Smooth muscle cell (in vitro differentiated cells): ENCODE data around the gene KIF1A. TPM values are rescaled to one million over a fixed set of nuclear protein-coding genes. Genes with fewer than 3 reads are reported as not detected.

Experiments used
- DNase-seq: peaks from one replicate; lab custom pipeline; 2025; ENCODE audit not compliant: unreplicated experiment; lab: John Stamatoyannopoulos, UW
- H2AFZ ChIP-seq: fragments of 200-600 bp; sonication (generic); 2 replicates; pipeline ENCODE4 v1.6.0; 2016; ENCODE audit warnings: antibody characterized with exemption, low read depth, mild to moderate bottlenecking
- H3F3A ChIP-seq: fragments of 200-600 bp; sonication (generic); 2 replicates; pipeline ENCODE4 v1.6.0; 2017; ENCODE audit warnings: antibody characterized with exemption, low read depth
- H3K27ac ChIP-seq: fragments of 200-600 bp; sonication (generic); 2 replicates; pipeline ENCODE4 v1.5.1; 2016; ENCODE audit warnings: low read depth, mild to moderate bottlenecking
- H3K27me3 ChIP-seq: fragments of 200-600 bp; sonication (generic); 2 replicates; pipeline ENCODE4 v1.6.1; 2016; ENCODE audit warnings: low read depth, mild to moderate bottlenecking
- H3K36me3 ChIP-seq: fragments of 200-600 bp; sonication (generic); 2 replicates; pipeline ENCODE4 v1.5.1; 2016; ENCODE audit warnings: low read depth
- H3K4me1 ChIP-seq: fragments of 200-600 bp; sonication (generic); 2 replicates; pipeline ENCODE4 v1.5.1; 2016; ENCODE audit warnings: low read depth
- H3K4me2 ChIP-seq: fragments of 200-600 bp; sonication (generic); 2 replicates; pipeline ENCODE4 v1.6.0; 2016; ENCODE audit warnings: mild to moderate bottlenecking
- H3K4me3 ChIP-seq: fragments of 200-600 bp; sonication (generic); 2 replicates; pipeline ENCODE4 v1.5.1; 2016; ENCODE audit warnings: mild to moderate bottlenecking
- H3K79me2 ChIP-seq: fragments of 200-600 bp; sonication (generic); 2 replicates; pipeline ENCODE4 v1.6.0; 2016; ENCODE audit warnings: low read depth, mild to moderate bottlenecking
- H3K9ac ChIP-seq: fragments of 200-600 bp; sonication (generic); 2 replicates; pipeline ENCODE4 v1.6.0; 2016; ENCODE audit warnings: low read depth
- H3K9me3 ChIP-seq: fragments of 200-600 bp; sonication (generic); replicated peaks from 2 replicates; pipeline ENCODE4 v1.5.1; 2016; ENCODE audit warnings: low read depth
- H4K20me1 ChIP-seq: fragments of 200-600 bp; sonication (generic); 2 replicates; pipeline ENCODE4 v1.6.0; 2016; ENCODE audit warnings: low read depth
- CTCF ChIP-seq: fragments of 200-600 bp; sonication (generic); IDR thresholded peaks from 2 replicates; pipeline ENCODE4 v1.5.1; 2017; ENCODE audit warnings: borderline replicate concordance, mild to moderate bottlenecking, antibody characterized with exemption; ENCODE audit not compliant: insufficient read depth, poor library complexity, severe bottlenecking
- WGBS: methylation state at CpG from one replicate; pipeline ENCODE4 v1.1.7; 2016; ENCODE audit warnings: low lambda C conversion rate; 5-methylcytosine and 5-hydroxymethylcytosine counted together
- polyA plus RNA-seq: library from polyadenylated mRNA; unstranded; fragments of >200 nt; fragmentation: Nextera tagmentation; extraction: Ambion mirVana; gene quantifications from 2 replicates; pipeline ENCODE4 v1.2.1, GENCODE V29; 2016
- total RNA-seq: library from RNA; depleted of rRNA; stranded (reverse); fragments of >200 nt; gene quantifications from 2 replicates; pipeline ENCODE4 v1.2.3, GENCODE V29; 2014

Gene KIF1A
- total and polyA plus RNA-seq, 2 experiments from 2014 or later = 4.6 to 8.4 TPM

GRCh38 chr2:240752209-240752608 lies 67.8 kb downstream of the KIF1A start:
- WGBS = 92% methylated on average over 10 of the region's 10 CpGs
- H3K36me3 ChIP-seq = no peaks in the 10 kb centered on the region
- no peaks in the 10 kb centered on the region for H3K9me3 ChIP-seq
- no peaks in the 10 kb centered on the region for H3F3A ChIP-seq
- no peaks in the 10 kb centered on the region for H4K20me1 ChIP-seq
- no peak overlapping the region for H2AFZ ChIP-seq
- no peaks in the 10 kb centered on the region for H3K79me2 ChIP-seq
- no peaks in the 10 kb centered on the region for H3K27me3 ChIP-seq
- no peak for DNase-seq
- no peak overlapping the region for H3K9ac ChIP-seq
- no peaks in the 10 kb centered on the region for H3K4me1 ChIP-seq
- TF ChIP-seq CTCF = no peak
- no peak overlapping the region for H3K27ac ChIP-seq
- H3K4me3 ChIP-seq = no peak overlapping the region
- H3K4me2 ChIP-seq = no peak overlapping the region

GRCh38 chr2:240750409-240750808 lies 69.6 kb downstream of the KIF1A start:
- no peak for DNase-seq
- Histone ChIP-seq H3K79me2 (no peaks in the 10 kb centered on the region), H3F3A (no peaks in the 10 kb centered on the region), H3K9me3 (no peaks in the 10 kb centered on the region), H4K20me1 (no peaks in the 10 kb centered on the region), H3K4me3 (no peak overlapping the region), H3K9ac (no peak overlapping the region), H3K27me3 (no peaks in the 10 kb centered on the region), H3K36me3 (no peaks in the 10 kb centered on the region), H3K4me1 (no peaks in the 10 kb centered on the region), H3K27ac (no peak overlapping the region), H2AFZ (no peak overlapping the region), H3K4me2 (no peak overlapping the region)
- no peak for TF ChIP-seq CTCF
- 94% methylated on average over 22 of the region's 22 CpGs for WGBS

- H3K4me2 ChIP-seq = no peak overlapping the region
- no peaks in the 10 kb centered on the region for H3F3A ChIP-seq
- H3K9ac ChIP-seq = no peak overlapping the region
- H3K79me2 ChIP-seq = no peaks in the 10 kb centered on the region
- H3K4me1 ChIP-seq = no peaks in the 10 kb centered on the region
- no peaks in the 10 kb centered on the region for H3K9me3 ChIP-seq
- no peaks in the 10 kb centered on the region for H3K36me3 ChIP-seq
- 81% methylated on average over 7 of the region's 7 CpGs for WGBS
- no peak overlapping the region for H3K4me3 ChIP-seq
- no peak overlapping the region for H3K27ac ChIP-seq
- no peak overlapping the region for H2AFZ ChIP-seq
- TF ChIP-seq CTCF = no peak
- no peak for DNase-seq
- no peaks in the 10 kb centered on the region for H3K27me3 ChIP-seq
- H4K20me1 ChIP-seq = no peaks in the 10 kb centered on the region
These were observed 70.5 kb downstream of the KIF1A start for GRCh38 chr2:240749516-240749915.

- H3K4me2 ChIP-seq = no peak overlapping the region
- no peak overlapping the region for H2AFZ ChIP-seq
- no peaks in the 10 kb centered on the region for H3K9me3 ChIP-seq
- H3K27ac ChIP-seq = no peak overlapping the region
- no peak for TF ChIP-seq CTCF
- H3F3A ChIP-seq = no peaks in the 10 kb centered on the region
- 98% methylated on average over 11 of the region's 11 CpGs for WGBS
- H3K4me3 ChIP-seq = no peak overlapping the region
- H3K27me3 ChIP-seq = no peaks in the 10 kb centered on the region
- no peaks in the 10 kb centered on the region for H4K20me1 ChIP-seq
- H3K36me3 ChIP-seq = no peaks in the 10 kb centered on the region
- H3K9ac ChIP-seq = no peak overlapping the region
- H3K4me1 ChIP-seq = no peaks in the 10 kb centered on the region
- H3K79me2 ChIP-seq = no peaks in the 10 kb centered on the region
- no peak for DNase-seq
These were observed 72.8 kb downstream of the KIF1A start for GRCh38 chr2:240747256-240747655.
